Prostate gland (tissue), 2 donors: ENCODE measurements around the gene HIVEP3.

Source experiments
- POLR2A ChIP-seq: fragments of 450-650 bp; IDR thresholded peaks from one replicate; pipeline ENCODE4 v1.6.1; 2016; ENCODE audit warnings: antibody characterized with exemption, mild to moderate bottlenecking
- TF ChIP-seq, protein P1 (sequence below), 4 experiments: fragments of 200-600 bp in 2 of 4; fragments of 450-650 bp in 2 of 4; sonication (generic) in 2 of 4; IDR thresholded peaks; 1 replicate in 3 of 4; 2 replicates in 1 of 4; pipeline ENCODE4 v1.5.1; 2016 to 2019; ENCODE audit warnings: antibody characterized with exemption in 4 of 4, mild to moderate bottlenecking in 2 of 4, moderate library complexity in 2 of 4

- TF ChIP-seq, protein P1, sequence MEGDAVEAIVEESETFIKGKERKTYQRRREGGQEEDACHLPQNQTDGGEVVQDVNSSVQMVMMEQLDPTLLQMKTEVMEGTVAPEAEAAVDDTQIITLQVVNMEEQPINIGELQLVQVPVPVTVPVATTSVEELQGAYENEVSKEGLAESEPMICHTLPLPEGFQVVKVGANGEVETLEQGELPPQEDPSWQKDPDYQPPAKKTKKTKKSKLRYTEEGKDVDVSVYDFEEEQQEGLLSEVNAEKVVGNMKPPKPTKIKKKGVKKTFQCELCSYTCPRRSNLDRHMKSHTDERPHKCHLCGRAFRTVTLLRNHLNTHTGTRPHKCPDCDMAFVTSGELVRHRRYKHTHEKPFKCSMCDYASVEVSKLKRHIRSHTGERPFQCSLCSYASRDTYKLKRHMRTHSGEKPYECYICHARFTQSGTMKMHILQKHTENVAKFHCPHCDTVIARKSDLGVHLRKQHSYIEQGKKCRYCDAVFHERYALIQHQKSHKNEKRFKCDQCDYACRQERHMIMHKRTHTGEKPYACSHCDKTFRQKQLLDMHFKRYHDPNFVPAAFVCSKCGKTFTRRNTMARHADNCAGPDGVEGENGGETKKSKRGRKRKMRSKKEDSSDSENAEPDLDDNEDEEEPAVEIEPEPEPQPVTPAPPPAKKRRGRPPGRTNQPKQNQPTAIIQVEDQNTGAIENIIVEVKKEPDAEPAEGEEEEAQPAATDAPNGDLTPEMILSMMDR (IDR thresholded peaks at IDR 0.05), result no peak
- TF ChIP-seq POLR2A, result no peak
Observed at GRCh38 chr1:41640141-41640751, 278.5 kb downstream of the HIVEP3 start.
